Kidney epithelial cell (primary cell): ENCODE measurements around the gene HCRTR1. TPM values are rescaled to one million over a fixed set of nuclear protein-coding genes. Genes with fewer than 3 reads are reported as not detected.

Experiments used
- DNase-seq: peaks from one replicate; pipeline ENCODE4 v3.0.0-alpha.2; 2010; ENCODE audit warnings: low read depth
- H3K27me3 ChIP-seq: 2 replicates; pipeline ENCODE4 v1.6.0; 2011; ENCODE audit warnings: low read length; ENCODE audit not compliant: control insufficient read depth, insufficient read depth
- H3K36me3 ChIP-seq: 2 replicates; pipeline ENCODE4 v1.5.1; 2011; ENCODE audit warnings: low read length; ENCODE audit not compliant: control insufficient read depth, insufficient read depth
- H3K4me3 ChIP-seq: 2 replicates; pipeline ENCODE4 v1.5.1; 2011; ENCODE audit warnings: low read depth, mild to moderate bottlenecking, control low read depth, low read length
- total RNA-seq: library from RNA; depleted of rRNA; stranded (reverse); fragments of >200 nt; gene quantifications from 2 replicates; pipeline ENCODE4 v1.2.3, GENCODE V29; 2015
- TF ChIP-seq, protein P1 (sequence below): IDR thresholded peaks from 2 replicates; pipeline ENCODE4 v1.5.1; 2011; ENCODE audit warnings: mild to moderate bottlenecking, moderate library complexity, low read length, control low read depth, inconsistent platforms; ENCODE audit not compliant: insufficient read depth, poor library complexity, severe bottlenecking

The HCRTR1 gene
- total RNA-seq, 1 donor from 2014 or later = not detected

DNA sequence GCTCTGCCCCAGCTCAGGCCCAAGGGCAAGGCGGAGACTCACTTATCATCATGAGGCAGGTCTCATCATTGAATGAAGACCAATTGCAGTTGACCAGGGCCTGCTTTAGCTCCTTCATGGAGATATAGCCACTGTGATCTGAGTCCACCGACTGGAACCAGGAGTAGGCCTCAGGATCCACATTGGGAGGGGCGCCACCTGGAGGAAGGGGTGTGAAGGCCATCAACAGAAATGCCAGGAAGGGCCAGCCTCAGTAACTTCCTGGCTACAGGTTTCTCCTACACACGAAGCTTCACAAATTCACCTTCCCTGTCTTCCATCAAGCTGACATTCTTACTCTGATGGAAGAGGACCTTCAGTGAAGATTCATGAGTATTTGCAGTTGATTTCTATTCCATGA, 15.6 kb downstream of the HCRTR1 start:
- Histone ChIP-seq H3K27me3 (no peaks in the 10 kb centered on the region), H3K36me3 (peaks cover 4% of the 10 kb centered on the region), H3K4me3 (no peak overlapping the region)
- TF ChIP-seq, protein P1, sequence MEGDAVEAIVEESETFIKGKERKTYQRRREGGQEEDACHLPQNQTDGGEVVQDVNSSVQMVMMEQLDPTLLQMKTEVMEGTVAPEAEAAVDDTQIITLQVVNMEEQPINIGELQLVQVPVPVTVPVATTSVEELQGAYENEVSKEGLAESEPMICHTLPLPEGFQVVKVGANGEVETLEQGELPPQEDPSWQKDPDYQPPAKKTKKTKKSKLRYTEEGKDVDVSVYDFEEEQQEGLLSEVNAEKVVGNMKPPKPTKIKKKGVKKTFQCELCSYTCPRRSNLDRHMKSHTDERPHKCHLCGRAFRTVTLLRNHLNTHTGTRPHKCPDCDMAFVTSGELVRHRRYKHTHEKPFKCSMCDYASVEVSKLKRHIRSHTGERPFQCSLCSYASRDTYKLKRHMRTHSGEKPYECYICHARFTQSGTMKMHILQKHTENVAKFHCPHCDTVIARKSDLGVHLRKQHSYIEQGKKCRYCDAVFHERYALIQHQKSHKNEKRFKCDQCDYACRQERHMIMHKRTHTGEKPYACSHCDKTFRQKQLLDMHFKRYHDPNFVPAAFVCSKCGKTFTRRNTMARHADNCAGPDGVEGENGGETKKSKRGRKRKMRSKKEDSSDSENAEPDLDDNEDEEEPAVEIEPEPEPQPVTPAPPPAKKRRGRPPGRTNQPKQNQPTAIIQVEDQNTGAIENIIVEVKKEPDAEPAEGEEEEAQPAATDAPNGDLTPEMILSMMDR = peak; percentile 53
- DNase-seq = no peak

GRCh38 chr1:31637915-31638673, 20.6 kb downstream of the HCRTR1 start:
- no peak for DNase-seq
- H3K27me3 ChIP-seq = no peaks in the 10 kb centered on the region
- TF ChIP-seq, protein P1 = no peak
- H3K36me3 ChIP-seq = no peaks in the 10 kb centered on the region
- H3K4me3 ChIP-seq = no peak overlapping the region

DNA sequence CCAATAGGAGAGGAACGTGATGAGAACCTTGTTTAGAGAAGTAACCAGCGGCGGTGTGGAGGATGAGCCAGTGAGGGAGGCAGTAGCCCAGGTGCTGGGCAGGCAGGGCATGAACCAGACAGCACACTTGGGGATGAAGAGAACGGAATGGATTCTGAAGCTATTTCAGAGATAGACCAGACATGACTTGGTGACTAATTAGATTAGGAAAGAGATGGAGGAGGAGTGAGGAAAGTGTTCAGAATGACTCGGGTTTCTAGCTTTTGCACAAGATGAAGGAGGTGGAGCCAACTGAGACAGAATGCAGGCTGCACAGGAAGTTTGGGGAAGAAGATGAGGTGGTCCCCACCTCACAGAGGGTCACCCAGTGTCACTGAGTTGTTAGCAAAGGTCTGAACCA, 22.1 kb downstream of the HCRTR1 start:
- no peaks in the 10 kb centered on the region for H3K27me3 ChIP-seq
- DNase-seq = no peak
- H3K4me3 ChIP-seq = no peak overlapping the region
- no peaks in the 10 kb centered on the region for H3K36me3 ChIP-seq
- TF ChIP-seq, protein P1 = no peak

GRCh38 chr1:31640179-31640578, 22.7 kb downstream of the HCRTR1 start:
- no peak for DNase-seq
- Histone ChIP-seq H3K27me3 (no peaks in the 10 kb centered on the region), H3K36me3 (no peaks in the 10 kb centered on the region), H3K4me3 (no peak overlapping the region)
- TF ChIP-seq, protein P1 = no peak

GRCh38 chr1:31640964-31641363, 23.5 kb downstream of the HCRTR1 start:
- no peak for DNase-seq
- TF ChIP-seq, protein P1 = no peak
- no peak overlapping the region for H3K4me3 ChIP-seq
- H3K36me3 ChIP-seq = no peaks in the 10 kb centered on the region
- H3K27me3 ChIP-seq = no peaks in the 10 kb centered on the region

- no peaks in the 10 kb centered on the region for H3K36me3 ChIP-seq
- no peak for DNase-seq
- no peaks in the 10 kb centered on the region for H3K27me3 ChIP-seq
- no peak overlapping the region for H3K4me3 ChIP-seq
- TF ChIP-seq, protein P1 = no peak
These were observed 24.9 kb downstream of the HCRTR1 start for GRCh38 chr1:31642366-31642765.
